GM21526 (cell line): ENCODE measurements around the gene ITGB1BP1.
"Not testable (repeated sequence)": the region's sequence is repeated elsewhere in the genome, so short reads cannot be mapped to it uniquely, and the experiment has no call there.

Experiments
- ATAC-seq: cut with Tn5 transposase; IDR thresholded peaks from one replicate; pipeline ENCODE4 v1.9.1; 2021; ENCODE audit warnings: moderate library complexity; ENCODE audit not compliant: unreplicated experiment, low FRiP score

The ITGB1BP1 gene

DNA sequence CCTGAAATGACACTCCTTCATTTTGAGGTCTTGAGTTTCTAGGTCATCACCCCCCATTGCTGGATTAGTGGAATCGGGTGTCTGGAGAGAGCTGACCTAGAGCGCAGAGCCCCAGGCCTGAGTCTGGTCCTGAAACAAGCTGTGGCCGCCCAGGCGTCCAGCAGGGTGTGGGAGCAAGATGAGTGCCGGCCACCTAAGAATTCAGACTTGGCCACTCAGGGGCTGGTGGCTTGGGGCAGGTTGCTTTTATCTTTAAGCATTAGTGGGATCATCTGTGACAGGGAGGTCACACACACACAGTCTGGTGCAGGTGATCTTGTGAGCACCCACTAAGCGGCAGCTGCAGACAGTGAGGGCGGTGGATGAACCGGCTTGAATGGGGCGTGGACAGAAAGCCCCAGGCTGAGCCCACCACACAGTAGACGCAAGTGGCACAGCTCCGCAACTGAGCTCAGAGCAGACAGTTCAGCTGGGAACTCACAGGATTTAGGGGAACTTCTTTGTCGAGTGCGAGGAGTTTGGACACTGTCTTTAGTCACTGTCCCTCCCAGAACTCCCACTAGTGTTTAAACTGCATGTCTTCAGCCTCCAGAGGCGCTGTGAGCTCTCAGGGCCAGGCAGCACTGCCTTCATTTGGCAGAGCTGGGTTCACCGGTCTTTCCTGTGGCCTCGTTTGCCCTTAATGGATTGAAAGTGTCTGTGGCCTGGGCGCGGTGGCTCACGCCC is 21.5 kb downstream of the ITGB1BP1 start:
- ATAC-seq: no peak

DNA sequence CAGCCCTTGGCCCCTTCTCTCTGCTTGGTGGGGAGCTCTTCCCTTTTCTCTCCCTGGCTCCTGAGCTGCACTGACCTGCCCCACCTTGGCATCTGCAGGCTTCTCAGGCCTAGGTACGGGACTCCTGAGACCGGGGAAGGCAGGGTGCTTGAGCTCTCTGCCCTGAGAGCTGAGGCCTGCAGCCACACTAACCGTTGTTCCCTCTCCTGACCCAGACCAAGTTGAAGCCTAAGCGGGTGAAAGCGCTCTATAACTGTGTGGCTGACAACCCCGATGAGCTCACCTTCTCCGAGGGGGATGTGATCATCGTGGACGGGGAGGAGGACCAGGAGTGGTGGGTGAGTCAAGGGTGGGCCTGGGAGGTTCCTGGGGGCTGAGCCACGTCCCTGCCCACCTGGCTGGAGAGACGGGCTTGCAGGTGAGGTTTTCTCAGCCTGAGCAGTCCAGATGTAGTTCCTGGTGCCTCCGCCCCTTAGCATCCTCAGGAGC is 22.2 kb downstream of the ITGB1BP1 start:
- ATAC-seq: no peak

DNA sequence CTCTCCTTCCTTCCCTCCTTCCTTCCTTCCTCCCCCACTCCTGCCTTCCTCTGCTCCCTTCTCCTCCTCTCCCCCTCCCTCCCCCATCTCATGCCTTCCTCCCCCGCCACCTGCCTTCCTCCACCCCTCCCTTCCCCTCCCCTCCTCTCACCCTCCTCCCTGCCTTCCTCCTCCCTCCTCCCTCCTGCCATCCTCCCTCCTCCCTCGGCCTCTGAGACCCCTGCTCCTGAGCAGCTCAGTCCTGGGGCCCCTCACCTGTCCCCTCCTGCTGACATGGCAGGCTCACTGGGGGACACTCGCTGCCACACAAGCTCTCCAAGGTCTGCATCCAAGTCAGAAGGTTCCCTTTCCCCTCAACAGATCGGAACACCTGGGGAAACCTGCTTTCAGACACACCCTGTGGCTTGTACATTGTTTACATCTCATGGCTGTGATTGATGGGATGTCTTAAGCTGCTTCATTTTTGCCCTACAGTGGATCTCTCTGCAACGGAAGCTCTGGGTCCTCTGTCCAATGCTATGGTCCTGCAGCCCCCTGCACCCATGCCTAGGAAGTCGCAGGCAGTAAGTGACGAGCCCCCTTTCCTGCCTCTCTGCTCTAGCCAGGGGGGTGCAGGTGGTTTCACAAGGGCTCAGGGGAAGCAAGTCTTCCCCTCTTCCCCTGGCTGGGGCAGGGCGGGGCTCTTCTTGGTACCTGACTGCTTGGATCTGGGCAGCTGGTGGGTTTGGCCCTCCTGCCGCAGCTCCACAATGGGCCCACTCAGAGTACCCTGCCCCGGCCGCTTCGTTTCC is 22.9 kb downstream of the ITGB1BP1 start:
- ATAC-seq: no peak

DNA sequence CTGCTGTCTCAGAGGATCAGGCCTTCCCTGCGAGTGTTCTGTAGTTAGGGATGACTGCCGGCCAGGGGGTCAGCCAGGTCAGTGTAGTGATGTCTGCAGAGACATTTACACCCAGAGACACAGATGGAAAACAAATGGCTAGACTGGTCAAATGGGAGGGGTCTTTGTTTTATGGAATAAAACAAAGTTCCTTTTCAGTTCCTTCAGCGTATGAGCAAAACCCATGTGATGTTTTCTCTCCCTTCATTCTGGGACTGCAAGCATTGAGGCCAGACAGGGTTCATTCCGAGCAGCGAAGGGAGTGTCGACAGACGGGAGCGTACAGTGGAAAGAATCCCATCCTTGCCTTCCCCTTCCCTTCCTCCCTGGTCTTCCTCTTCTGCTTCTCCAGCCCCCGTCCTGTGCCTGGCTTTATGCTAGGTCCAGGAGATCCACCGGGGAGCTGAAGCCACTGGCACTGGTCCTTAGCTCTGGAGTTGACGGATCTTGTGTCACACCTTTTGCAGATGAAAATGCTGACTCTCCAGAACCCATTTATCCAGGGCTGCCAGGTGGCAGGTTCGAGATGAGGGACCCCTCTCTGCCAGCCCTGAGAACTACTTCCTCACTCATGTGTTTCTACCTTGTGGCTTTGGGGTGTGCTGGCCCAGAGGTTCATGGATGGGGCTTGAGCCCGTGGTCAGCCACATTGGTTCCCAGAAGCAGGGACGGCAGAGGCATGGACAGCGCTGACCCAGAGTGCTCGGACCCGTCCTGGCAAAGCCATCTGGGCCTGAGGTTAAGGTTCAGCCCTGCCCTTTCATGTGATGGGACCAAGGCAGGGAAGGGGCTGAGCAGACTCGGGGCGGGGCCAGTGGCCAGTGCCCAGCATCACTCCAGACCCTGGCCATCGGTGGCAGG is 24.2 kb downstream of the ITGB1BP1 start:
- no peak for ATAC-seq

DNA sequence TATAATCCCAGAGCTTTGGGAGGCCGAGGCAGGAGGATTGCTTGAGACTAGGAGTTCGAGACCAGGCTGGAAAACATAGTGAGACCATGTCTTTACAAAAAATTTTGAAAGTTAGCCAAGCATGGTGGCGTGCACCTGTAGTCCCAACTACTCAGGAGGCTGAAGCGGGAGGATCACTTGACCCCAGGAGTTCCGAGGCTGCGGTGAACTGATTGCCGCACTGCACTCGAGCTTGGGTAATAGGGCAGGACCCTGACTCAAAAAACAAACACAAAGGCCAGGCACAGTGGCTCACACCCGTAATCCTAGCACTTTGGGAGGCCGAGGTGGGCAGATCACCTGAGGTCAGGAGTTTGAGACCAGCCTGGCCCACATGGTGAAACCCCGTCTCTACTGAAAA is 25.1 kb downstream of the ITGB1BP1 start:
- not testable (repeated sequence) for ATAC-seq

DNA sequence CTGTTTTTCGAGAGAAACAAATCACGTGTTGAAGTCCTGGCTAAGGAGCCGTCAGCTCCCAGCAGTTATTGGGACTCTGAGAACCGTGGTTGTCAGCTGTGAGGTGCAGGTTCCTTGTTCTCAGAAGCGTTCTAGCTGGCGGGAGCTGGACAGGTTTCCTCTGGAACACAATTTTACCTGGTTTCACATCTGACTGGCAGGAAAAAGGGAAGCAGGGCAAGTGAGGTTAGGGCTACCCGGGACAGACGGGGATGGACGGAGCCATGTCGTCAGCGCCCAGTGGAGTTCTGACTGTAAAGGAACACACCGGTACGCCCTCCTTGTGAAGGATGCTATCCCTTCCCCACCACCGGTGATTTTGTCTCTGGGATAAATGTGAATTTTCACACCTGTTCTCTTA is 26.1 kb downstream of the ITGB1BP1 start:
- ATAC-seq: no peak

DNA sequence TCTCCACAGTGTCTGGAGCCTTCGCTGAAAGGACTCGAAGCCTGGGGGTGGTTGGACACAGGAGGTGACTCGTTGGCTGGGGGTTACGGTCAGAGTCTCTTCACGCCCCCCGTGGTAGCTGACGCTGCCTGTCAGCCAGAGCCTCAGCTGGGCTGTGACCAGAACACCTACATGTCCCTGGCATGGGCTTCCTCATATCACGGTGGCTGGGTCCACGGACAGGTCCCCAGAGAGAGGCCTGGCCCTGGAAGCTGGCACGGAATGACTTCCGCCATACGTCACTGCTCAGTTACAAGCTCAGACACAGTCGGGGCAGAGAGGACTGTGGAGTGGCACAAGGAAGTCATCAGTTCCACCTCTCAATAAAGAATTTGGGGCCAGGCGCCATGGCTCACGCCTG is 28.5 kb downstream of the ITGB1BP1 start:
- no peak for ATAC-seq

DNA sequence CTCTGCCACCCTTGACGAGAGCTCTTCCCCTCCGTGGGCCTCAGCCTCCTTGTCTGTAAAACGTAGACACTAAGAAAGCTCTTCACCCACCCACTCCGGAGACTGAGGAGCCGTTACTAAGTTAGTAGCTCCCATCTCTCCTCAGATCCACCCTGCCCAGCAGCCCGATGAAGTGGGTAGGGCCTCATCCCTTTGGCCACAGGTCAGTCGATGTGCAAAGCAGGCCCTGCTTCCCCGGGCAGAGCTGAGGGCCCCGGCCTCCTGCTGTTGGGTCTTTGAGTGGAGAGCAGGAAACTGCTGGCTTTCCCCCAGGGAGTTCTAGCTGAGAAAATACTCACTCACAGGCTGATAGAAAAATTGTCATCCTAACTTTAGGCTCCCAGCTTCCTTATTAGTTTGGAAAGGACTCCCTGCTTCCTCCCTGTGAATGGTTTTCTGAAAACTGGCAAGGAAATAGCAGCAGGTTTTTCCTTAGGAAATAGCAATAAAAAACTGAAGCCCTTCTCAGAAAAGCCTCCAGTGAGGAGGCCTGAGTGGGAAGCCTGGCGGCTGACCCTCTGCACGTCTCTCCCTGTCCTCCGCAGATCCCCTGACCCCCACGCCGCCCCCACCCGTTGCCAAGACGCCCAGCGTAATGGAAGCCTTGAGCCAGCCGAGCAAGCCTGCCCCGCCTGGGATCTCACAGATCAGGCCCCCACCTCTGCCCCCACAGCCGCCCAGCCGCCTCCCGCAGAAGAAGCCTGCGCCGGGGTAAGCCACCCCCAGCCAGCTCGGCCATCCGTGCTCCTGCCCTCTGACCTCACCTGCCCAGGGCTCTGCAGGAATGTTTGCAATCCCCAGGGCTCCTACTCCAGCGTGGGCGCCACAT is 30.2 kb downstream of the ITGB1BP1 start:
- no peak for ATAC-seq

DNA sequence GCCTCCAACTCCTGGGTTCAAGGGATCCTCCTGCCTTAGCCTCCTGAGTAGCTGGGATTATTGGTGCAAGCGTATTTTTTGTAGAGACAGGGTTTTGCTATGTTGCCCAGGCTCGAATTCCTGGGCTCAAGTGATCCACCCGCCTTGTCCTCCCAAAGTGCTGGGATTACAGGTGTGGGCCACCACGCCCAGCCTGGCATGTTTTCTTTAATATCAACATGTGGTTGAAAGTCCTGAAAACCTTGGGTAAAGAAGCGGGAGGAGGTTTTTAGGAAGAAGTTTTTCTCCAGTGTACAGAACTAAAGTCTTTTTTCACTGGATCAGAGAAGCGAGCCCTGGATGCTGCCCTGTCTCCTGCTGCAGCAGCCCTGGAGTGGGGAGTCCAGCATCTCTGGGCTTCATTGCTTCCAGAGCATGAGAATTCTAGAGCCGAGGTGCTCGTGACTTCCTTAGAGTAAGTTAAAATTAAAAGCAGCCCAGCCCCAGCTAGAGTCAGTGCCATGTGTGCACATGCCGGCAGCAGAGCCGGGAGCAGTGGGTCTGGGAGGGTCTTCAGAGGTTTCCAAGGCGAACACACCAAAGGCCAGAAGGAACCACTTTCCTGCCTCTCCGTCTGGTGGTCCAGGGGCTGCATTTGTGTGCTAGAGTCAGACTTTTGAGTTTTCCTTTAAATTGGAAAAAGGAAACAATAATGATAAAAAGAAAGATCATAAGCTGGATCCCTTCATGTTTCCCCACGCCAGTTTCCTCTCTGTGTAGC is 31.2 kb downstream of the ITGB1BP1 start:
- ATAC-seq: no peak

DNA sequence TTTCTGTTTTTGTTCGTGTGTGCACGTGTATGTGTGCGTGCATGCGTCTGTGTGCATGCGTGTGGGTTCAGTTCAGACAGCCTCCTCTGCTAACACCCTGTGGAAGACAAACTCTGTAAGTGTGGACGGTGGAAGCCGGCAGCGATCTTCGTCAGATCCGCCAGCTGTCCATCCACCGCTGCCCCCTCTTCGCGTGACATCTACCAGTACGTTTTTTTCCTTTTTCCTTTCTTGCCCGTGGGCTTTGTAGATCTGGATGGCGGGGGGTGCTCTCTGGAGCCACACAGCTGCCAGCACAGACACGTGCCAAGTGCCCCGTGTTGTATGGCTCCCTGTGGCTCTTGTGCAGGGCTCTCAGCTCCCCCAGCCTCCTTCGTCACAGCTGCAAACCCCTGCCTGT is 32.3 kb downstream of the ITGB1BP1 start:
- no peak for ATAC-seq

DNA sequence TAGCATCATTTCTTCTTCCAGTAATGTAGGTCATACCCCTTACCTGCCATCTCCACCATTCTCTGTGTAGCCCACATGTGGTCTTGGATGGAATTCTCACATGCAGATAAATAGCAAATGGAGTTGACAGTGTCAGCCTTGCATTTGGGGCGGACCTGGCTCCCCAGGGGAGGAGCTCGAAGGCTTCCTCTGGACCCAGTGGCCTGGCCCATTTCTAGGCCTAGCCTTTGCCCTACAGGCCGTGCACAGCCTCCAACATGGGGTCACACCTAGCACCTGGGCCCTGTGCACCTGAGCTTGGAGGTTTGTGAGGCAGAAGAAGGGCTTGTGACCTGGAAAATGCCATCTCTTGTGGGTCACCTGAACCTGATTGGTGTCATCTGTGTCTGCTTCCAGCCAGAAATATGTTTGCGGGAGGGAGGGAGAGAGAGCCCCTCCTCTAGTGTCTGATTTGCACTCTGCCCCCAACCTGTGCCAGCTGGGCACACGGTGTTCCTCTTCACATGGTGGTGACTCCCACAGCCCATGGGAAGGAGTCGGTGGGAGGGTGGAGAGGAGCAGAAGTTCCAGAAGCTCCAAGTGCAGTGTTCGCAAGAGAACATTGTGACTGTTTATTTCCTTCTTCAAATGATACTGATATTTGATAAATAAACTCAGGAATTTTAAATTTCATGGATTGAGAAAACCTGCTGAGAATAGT is 33.0 kb downstream of the ITGB1BP1 start:
- no peak for ATAC-seq

DNA sequence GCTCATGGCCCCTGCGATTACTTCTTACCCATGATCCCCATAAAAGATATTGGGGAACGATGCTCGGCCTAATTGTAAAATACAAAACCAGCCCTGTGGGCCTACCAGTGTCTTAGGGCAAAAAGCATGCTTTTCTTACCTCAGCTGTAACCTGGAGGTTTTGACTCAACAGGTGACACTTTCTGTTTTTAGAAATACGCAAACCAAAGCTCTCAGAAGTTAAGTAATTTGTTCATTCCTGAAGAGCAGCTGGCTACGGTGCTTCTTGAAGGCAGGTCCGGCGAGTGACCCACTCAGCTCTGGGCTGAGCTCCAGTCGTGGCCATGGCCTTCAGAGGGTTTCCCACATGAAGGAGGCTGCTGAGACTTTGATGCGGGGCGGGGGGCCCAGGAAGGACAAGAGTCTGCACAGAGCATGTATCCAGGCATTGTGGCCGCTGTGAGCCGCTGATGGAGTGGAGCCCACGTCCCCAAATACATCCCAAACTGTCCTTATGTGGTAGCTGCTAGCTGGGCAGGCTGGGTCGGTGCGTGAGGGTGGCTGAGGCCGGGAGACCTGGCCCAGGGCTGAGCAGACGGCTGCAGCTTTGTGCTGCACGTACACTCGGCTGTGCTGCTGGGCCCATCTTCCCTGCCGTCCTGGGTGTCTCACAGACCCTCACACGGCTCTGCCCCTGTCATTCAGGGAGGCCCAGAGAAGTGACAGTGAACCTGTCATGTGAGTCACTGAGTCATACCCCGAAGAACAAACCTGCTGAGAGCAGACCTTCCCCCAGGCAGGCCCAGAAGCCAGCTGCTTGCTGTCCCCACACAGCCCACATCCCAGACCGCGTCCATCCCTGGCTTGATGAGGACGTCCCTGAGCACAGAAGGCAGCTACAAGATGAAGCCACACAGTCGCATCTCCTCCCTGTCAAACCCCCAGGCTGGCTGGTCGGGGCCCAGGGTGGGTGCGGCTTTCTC is 34.1 kb downstream of the ITGB1BP1 start:
- no peak for ATAC-seq

DNA sequence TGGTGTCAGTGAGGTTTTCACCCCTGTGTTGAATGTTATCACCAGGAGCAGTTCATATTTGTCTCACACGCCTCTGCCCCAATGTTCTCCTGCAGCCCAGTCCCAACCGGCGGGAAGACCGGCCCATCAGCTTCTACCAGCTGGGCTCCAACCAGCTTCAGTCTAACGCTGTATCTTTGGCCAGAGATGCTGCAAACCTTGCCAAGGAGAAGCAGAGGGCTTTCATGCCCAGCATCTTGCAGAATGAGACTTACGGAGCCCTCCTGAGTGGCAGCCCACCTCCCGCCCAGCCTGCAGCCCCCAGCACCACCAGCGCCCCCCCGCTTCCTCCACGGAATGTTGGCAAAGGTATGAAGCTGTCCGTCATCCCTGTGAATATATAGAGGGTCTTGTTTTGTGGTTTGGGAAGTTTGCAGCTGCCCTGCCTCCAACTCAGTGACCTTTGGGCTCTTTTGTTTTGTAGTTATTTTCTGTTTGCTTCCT is 35.1 kb downstream of the ITGB1BP1 start:
- no peak for ATAC-seq

DNA sequence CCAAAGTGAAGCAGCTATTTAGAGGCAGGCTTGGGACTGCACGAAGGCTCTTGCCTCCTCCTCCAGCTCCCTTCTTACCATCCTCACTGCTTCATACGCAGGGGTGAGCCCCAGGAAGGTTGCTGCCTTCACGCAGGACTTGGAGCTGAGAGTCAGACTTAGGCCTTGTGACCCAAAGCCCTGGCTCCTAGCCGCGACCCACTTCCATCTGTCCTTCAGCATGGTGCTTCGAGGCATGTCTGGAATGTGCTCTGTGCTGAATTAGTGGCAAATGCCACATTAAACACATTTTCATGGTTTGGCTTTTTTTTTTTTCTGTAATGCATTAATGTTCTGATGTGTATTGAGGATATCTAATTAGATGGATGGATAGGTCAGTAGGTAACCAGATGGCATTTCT is 37.5 kb downstream of the ITGB1BP1 start:
- ATAC-seq: no peak

DNA sequence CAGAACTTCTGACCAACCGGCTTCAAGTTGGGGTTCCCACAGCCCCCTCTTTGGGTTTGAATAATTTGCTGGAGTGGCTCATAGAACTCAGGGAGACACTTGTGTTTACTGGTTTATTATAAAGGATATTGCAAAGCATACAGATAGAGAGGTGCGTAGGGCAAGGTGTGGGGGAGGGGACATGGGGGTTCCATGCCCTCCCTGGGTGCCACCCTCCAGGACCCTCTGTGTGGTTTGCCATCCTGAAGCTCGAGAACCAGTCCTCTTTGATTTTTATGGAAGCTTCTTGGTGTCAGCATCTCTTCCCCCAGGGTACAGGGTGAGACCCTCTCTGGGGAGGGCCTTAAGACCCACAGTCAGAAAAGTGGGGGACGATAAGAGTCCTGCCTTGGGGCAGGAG is 38.8 kb downstream of the ITGB1BP1 start:
- no peak for ATAC-seq

DNA sequence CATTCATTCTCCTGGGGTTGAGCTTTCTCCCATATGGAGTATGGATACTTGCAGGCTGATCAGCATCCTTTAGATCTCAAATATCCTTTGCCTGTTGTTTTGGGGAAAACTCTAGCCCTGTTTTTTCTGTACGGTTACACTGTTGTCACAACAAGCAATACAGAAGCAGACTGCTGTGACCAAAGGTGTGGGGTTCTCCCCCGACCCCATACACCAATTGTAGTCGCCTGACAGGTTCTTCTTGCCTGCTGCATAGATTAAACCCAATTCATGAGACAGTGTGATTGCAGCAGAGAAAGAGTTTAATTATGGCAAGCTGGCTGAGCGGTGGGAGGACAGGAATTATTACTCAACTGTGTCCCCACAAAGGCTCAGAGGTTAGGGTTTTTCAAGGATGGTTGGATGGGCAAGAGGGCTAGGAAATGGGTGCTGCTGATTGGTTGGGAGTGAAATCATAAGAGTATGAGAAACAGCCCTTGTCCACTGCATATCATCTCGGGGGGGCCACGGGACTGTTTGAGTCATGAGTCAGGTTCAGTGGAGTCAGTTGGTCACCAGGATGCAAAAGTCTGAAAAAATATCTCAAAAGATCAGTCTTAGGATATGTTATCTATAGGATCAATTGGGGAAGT is 40.6 kb downstream of the ITGB1BP1 start:
- no peak for ATAC-seq
